ENCODE results near the gene ZBTB7B.

The ZBTB7B gene

DNA sequence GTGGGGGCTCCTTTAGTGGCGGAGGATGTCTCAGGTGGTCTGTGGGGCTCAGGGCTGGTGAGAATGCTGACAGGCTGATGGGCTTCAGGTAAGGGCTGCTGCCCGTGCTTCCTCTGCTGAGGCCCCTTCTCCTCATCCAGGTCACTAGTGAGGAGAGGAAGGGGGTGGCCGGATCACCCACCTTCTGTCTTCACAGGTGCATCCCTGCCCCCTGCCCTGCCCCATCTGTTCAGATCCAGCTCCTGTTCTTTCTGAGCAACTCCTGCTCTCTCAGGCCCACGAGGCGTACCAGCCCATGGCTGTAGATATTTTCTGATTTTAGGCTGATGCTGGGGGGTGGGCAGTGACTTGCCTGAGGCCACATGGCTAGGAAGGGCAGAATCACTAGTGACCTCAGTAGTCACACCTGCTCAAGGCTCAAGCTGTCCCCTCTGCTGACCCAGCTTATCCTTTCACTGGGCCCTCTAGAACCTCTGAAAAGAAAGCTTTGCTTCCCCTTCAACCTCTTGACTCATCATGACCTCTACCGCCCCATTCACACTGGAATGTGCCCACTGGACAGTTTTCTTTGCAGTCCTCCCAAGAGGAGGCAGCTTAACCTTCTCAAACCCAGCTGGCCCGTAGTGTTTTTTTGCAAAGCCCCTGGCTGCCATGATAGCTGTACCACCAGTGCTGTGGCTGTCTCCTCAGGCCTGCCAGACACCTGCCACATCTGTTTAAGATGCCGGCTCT is 16.2 kb downstream of the ZBTB7B start:
- DNase-seq: no peak

DNA sequence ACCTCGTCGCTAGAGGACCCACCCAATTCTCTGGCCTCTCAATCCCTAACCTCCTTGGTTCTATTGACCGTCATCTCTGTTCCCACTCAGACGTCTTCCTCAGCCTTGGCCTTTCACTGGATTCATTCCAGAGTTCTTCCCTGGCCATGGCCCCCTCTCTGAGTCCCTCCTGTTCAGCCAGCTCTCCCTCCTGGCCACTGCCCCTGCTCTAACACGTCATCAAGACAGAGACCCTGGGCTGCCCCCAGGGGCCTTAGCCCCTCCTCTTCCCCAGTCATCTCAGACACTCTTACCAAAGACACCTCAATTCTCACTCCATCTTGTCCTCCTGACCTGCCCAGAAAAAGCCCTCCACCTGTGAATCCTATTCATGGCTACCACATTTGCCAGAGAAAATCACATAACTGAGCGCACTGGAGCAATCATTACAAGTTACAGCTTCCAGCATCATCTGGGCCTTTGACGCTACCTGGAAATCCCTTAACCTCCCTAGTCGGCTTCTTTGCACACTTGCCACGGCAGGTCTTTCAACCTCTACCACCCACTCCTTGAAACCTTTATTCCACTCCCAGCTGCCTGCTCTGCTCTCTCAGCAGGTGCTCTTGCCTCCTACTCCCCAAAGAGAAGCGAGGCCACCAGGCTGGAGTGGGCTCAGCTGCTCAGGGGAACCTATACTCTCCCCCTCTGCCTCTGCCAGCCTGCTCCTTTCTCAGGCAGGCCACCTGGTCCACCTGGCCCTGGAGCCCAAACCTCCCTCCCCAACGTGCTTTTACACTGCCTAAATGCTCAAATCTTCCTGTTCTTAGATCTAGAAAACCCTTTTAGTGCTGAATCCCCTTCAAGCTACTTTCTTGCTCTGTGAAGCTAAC is 17.0 kb downstream of the ZBTB7B start:
- DNase-seq: no peak

DNA sequence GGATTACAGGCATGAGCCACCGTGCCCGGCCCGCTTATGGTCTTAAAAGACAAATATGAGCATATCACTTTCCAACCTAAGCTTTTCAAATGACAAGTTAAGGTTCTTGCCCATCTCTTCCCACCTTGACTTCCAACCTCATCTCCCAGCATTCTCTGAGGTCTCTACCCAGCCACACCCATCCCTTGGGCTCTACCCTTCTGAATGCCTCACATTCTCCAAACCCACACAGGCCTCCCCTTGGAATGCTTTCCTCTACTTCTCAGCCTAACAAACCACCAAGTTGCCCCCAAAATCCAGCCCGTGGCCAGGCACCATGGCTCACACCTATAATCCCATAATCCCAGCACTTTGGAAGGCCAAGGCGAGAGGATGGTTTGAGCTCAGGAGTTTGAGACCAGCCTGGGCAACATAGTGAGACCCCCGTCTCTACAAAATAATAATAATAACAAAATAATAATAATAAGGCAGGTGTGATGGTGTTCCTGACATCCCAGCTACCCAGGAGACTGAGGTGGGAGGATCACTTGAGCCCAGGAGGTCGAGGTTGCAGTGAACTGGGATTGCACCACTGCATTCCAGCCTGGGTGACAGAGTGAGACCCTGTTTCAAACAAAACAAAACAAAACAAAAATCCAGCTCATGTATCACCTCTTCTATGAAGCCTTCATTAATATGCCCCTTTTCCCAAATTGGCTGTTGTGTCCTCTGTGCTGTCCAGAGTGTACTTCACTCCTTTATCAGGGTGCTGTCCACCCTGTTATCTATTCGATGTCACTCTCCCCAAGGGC is 19.7 kb downstream of the ZBTB7B start:
- no peak for DNase-seq

DNA sequence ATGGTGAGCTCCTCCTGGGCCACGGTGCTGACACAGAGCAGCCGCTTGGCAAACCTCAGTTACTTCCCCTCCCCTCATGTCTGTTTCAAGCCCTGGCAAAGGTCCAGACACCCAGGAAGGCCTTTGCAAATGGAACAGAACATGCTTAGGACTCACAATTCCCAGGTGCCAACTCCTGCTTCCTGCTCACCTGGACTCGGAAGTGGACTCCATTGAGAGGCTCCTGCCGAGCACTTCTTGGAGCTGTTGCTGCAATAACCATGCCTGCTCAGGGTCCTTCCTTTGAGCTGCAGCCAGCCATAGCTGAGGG is 20.3 kb downstream of the ZBTB7B start:
- no peak for DNase-seq

DNA sequence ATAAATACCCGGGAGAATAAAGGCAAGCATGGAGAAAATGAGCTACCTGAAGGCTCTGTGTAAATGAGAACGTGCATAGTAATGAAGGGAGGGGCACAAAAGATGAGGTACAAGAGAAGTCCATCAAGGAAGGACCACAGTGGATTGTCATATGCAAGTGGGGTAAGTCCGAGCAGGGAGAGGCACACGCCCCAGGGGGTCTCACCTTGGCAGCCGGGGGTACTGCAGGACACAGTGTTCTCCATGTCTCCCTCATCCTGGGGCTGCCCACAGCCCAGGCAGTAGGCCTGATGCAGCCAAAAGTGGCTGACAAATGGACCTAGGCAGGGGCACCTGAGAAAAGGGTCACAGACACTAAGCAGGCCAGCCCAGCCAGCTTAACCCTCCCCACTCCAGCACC is 21.0 kb downstream of the ZBTB7B start:
- DNase-seq: no peak

DNA sequence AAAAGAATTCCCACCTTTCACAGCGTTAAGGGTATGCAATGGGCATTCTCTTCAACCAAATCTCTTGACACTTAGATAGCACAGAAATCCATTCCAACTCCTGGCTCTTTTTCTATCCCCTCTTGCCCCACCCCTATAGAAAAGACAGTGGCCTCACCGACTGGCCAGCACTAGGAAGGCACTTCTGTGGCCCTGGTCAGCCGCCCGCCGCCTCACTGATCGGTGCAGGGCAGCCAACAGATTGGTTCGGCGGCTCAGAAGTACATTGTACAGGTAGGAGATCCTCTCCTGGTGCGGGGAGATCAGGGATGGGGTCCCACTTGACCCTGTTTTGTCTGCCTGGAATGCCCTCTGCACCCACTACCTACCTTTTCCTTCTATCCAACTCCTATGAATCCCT is 21.7 kb downstream of the ZBTB7B start:
- DNase-seq: no peak

DNA sequence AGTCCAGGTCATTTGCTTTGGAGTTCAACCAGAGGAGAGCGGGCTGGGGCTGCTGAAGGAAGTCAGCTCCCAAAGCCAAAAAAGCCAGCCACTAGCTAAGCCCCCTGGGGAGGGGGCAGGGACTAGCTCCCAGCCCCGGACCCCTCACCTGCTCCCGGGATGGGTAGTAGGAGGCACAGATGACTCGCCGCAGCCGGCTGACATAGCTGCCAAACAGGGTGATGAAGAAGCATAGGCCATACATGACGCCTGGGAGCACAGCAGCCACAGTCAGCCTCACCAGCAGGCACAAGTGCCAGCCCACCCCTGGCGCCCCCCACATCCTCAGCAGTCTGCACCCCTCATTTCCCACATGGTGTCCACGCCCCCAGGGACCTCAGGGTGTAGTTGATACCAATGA is 23.6 kb downstream of the ZBTB7B start:
- DNase-seq: no peak

DNA sequence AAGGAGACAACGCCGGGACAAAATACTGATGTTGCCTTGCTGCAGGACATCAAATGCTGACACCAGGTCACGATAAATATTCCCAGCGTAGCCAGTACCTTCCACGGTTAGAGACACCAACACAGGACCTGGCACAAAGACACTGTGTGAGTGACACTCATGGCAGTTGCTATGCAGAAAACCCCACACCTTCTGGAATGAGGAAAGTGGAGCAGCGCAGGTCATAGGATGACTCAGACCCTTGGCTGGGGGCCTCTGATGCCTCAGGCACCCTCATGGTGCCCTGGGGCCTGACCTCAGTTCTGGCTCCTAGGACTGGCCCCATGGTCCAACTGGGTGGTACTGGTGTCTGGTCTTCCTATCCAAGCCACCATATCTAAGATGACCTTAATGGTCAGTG is 24.0 kb downstream of the ZBTB7B start:
- DNase-seq: no peak

DNA sequence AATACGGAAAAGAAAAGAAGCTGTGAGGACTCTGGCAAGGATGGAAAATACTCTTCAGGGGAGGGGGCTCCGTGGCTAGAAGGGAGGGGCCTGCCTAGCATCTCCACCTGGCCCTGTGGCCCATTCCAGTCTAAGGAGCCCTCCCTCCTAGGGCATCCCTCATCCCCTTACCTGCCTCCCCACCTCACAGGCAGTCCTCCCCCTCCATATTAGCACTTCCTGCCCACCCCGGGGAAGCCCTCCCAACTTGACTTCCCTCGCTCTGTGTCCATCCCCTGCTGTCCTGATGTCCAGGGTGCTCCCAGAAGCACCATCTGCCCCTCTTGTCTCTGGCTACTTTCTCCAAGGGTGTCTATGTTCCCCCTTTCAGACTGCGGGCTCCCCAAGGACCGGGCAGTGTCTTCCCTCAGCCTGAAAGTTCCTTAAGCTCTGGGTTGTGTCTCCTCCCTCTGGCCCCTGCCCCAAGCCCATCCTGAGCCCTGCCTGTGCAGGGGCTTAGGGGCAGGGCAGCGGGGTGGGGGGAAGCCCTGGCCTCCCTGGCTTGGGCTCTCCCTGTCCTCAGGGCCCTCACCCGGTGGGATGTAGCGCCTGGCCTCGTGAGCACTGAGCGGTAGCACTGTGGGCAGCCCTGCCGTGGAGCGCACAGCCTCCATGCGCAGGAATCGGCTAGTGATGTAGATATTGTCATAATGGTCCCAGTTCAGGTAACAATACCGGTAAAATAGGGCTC is 27.1 kb downstream of the ZBTB7B start:
- DNase-seq: no peak

DNA sequence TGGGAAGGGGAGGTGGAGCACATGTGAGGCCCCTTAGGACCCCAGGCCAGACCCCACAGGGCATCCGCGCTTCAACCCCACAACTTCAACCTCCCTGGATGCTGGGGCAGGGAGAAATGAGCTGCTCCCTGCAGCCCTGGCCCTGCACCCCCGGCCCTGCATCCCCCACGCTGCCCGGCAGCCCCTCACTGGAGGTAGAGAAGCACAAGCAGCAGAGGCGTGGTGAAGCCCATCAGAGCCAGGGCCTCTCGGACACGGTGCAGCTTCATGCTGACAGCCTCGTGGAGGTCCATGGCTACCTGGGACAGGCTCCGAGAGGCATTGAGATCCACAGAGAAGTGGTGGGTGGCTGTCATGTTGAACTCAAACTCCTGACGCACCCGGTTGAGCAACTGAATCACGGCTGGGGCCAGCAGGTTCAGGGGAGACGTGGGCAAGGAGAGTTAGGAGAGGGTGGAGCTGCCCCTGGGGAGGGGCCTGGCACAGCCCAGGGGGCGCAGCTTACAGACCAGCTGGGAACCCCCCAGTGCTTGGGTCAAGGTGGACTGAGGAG is 27.7 kb downstream of the ZBTB7B start:
- DNase-seq: no peak

DNA sequence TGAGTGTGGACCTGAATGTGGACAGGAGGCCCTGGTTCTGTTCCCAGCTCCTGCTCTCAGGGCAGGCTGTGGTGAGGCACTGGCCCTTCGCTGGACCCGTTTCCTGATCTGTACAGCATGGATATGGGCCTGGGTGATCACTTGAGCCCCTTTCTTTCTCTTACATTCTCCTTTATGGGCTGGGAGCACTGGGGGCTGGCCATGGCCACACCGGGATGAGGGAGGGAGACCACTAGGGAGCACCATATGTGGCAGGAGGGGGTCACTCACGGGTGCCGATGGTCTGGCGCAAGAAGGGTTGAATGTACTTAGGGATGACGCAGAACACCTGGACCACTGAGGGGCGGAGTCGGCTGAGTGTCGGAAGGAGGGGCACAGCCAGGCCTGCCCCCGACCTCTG is 28.3 kb downstream of the ZBTB7B start:
- DNase-seq: no peak

DNA sequence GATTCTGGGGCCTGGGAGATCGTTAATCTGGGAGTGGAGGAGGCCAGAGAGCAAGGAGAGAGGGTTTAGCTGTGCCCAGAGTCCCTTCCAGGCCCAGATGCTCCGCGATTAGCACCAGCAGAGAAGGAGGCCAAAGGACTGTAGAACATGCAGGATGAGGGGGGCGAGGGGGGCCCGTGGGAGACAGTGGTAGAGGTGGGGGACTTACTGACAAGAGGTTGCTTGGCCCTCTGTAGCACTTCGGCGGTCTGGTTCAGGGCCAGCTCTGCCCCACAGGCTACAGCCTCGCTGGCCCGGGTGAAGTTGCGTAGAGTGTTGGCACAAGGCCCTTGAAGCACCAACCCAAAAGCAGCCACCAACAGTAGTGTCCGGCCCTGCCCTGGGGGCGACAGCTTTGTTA is 30.3 kb downstream of the ZBTB7B start:
- no peak for DNase-seq

DNA sequence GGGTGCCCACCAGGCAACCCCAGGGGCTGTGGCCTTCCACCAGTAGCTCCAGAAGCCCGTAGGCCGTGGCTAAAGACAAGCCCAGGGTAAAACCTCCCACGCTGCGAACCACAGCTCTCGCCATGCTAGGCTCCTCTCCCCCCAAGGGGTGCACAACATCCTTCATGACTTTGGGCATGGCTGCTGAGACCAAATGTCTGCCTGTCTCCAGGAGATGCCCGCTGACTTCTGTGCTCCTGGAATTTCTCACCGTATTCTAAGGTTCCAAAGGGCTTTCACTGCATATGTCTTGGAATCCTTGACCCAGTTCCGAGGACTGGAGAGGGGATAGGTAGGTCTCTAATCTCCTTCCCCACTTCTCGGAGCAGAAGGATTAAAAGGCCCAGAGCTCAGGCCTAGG is 30.9 kb downstream of the ZBTB7B start, which contains the start of the genes DCST1 and DCST2:
Gene DCST1 (plus strand): TSS at position 301 of the 400 bp plus-strand sequence. CDS start 213 bp downstream, outside the sequence.
Gene DCST2 (minus strand): TSS at position 258 of the 400 bp plus-strand sequence. CDS start 80 bp downstream, at position 178.
- DNase-seq: no peak

DNA sequence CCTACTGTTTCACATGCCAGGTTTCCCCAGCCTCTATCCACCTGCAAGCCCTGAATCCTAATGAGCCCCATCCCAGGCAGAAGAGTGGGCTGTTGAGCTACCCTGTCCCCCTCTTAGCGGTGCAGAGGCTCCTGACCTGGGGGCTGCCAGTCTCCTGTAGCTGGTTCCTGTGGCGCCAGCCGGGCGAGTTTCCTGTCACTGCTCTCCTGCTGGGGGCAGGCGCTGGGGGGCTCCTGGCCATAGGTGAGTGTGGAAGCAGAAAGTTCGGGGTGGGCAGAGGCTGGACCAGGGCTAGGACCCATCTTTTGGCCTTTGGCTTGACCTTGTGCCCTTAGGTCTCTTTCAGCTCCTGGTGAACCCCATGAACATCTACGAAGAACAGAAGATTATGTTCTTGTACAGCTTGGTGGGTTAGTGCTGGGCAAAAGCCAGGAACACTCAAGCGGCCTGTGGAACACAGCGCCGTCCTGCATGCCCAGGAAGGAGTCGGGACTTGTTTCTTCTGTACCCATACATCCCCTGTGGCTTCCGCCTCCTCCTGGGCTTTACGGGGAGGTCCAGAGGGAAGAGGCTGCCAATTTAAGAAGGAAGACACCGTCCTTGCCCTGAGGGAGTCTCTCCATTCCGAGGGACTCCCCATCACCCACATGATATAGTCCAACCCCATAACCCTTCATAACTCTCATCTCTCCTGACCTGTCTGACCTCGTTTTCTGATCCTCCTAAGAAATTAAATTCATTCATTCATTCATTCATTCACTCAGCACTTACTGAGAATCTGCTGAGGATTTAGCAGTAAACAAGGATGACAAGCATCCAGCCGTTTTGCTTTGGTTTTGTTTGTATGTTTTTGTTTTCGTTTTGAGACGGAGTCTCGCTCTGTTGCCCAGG is 32.0 kb downstream of the ZBTB7B start:
- no peak for DNase-seq

DNA sequence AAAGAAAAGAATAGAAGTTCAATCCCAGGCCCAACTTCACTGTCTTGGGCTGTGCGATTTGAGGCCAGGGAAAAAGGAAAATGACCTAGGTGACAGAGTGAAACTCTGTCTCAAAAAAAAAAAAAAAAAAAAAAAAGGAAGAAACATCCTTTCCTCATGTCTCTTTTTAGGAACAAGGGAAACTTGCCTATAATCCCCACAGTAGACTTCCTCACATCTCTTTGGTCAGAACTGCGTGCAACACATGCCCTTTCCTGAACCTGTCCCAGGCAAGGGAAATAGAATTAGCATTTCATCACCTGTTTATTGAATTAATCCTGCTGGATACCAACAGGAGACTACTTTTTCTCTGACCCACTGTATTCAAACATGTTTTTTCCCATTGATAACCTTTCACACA is 33.3 kb downstream of the ZBTB7B start:
- DNase-seq: no peak

DNA sequence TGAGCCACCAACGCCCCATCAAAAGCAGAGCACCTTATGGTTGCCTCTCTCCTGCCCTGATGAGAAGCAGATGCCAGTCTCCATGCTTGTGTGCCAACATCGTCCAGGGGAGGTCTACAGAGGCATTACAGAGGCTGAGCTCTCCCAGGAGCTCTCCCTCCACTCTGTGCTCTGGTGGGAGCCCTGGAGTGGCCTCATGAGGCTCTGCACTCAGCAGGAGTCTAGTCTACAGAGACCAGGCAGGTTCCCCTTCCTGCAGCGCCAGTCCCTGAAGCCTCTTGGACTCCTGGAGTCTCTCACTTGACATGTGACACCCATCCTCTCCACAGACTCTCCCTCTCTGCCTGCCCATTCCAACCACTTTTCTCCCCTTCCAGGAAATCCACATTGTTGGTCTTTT is 34.4 kb downstream of the ZBTB7B start:
- no peak for DNase-seq

DNA sequence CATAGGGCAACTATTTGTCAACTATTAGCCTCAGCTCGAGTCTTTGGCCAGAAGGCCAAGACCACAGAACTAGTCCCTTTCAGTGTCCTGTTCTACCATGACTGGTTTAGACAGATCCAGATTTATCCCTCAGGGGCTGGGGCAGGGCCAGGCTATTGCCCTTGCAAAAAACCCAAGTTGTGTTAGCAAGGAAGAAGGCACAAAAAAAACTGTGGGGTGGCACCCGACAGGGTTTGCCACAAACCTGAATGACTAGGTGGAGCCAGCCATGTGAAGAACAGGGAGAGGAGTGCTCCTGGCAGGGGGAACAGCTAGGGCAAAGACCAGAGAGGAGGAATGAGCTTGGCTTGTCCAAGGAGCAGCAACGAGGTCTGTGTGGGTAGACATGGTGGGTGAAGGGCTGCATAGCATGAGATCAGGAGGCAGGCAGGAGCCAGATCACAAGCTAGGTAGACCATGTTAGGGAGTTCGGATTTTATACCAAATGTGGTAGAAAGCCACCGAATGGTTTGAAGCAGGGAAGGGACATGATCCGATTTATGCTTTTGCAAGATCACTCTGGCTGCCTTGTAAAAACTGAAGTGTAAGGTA is 35.3 kb downstream of the ZBTB7B start:
- no peak for DNase-seq

DNA sequence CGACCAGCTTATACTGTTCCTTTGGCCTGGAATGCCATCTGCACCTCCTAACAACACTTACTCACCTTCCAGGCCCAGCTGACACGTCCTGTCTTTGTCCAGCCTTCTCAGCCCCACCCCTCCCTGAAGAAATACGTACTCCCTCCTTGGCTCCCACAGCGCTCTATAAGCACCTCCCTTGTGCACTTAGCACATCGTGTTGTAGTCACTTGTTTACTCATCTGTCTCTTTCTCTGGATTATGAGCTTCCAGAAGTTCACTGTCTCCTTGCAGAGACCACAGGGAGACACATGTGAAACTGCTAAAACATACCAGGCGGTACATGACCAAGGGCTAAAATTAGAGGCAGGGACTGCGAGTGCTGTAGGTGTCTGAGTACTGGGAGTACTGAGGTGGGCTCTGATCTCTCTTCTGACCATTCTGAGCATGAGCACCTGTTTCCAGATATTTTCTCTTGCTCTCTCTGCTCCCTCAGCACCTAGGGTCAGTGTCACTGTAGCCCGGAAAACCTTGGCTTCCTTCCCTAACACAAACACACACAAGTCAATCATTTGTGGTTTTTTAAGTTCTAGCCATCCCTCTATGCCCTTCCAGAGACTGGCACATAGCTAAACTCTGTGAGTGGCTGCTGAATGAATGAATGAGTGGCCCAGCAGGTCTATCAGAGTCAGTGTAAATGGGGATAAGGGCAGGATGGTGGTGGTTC is 36.2 kb downstream of the ZBTB7B start:
- DNase-seq: no peak

DNA sequence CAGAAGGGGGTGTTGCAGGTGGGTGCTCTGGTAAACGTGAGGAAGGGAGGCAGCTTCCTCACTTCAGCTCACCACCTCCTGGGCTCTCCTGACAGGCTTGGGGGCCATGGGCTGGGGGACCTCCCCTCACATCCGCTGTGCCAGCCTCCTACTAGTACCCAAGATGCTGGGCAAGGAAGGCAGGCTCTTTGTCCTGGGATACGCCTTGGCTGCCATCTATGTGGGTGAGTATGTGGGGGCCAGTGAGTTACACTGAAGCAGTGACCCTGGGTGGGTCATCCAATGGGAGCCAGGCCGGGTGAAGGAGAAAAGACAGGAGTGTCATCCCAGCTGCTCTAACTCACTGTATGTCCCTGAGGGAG is 36.7 kb downstream of the ZBTB7B start:
- no peak for DNase-seq

DNA sequence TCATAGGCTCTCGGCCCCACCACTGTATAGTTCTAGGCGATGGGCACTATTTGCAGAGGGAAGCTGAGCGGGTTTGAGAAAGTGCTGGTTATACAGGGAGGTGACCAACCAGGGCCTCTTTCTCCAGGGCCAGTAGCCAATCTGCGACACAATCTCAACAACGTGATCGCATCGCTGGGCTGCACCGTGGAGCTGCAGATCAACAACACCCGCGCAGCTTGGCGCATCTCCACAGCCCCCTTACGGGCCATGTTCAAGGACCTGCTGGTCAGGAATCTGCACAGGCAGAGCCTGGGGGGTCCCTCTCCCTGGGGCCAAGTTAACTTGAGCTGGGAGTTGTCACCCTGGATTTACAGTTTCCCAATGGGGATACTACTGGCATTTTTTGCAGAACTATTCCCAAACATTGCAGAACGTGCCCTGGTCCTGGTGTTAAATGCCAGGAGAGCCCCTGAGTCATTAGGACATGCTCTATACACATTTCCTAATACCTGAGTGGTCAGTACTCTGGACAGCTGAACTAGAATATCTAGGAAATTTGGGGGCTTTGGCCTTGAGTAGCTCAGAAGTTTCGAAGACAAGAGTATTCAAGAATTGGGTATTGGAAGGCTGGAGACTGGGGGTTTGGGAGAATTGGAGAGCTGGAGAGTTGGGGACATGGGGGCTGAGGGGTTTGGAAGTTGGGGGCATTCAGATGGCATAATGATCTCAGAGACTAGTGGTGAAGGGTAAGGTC is 37.9 kb downstream of the ZBTB7B start:
- no peak for DNase-seq

Data from stimulated activated CD4-positive, alpha-beta T cell treated with anti-CD3 and anti-CD28 coated beads, Interleukin-12 subunit alpha, Interleukin-12 subunit beta, amount 100 ng/mL, for 4 hours (primary cell).